ENCODE data around the gene SDF4. TPM values are rescaled to one million over a fixed set of nuclear protein-coding genes. Genes with fewer than 3 reads are reported as not detected.
"Not testable (repeated sequence)": the region's sequence is repeated elsewhere in the genome, so short reads cannot be mapped to it uniquely, and the experiment has no call there.

The SDF4 gene
- total RNA-seq, 4 donors from 2014 or later: 51.0 to 94.2 (median 79.4) TPM

DNA sequence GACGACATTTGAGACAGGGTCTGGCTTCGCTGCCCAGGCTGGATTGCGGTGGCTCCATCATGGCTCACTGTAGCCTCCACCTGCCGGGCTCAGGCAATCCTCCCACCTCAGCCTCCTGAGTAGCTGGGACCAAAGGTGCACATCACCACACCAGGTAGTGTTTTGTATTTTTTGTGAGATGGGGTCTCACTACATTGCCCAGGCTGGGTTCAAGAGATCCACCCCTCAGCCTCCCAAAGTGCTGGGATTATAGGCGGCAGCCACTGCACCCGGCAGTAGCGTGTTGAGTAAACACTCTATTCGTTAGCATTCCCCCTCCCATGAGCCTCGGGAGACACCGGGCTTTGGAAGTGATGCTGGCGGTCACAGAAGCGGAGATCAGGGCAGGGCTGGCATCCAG is 21.5 kb upstream of the SDF4 start:
- in situ Hi-C loops (cut with MboI; ENCODE audit: low sequenced_read_pairs in 4 of 4) (loop anchor here in 2 of 4 donors (25.0 kb wide), 2 partner anchors 116 to 141 kb away; partner anchors contain the start of gene C1orf159 (in 1 of the 2)), intact Hi-C loops (cut with DNase I; ENCODE audit: low total_unique reads) (no loop called here)
- Histone ChIP-seq H3K27me3 (no peaks in the 10 kb centered on the region), H3K4me1 (no peaks in the 10 kb centered on the region), H3K4me3 (no peak overlapping the region), H3K36me3 (peaks cover 0 to 32% of the 10 kb centered on the region in 2 donors), H3K9me3 (no peaks in the 10 kb centered on the region), H3K27ac (no peak overlapping the region)
- TF ChIP-seq, protein P1, sequence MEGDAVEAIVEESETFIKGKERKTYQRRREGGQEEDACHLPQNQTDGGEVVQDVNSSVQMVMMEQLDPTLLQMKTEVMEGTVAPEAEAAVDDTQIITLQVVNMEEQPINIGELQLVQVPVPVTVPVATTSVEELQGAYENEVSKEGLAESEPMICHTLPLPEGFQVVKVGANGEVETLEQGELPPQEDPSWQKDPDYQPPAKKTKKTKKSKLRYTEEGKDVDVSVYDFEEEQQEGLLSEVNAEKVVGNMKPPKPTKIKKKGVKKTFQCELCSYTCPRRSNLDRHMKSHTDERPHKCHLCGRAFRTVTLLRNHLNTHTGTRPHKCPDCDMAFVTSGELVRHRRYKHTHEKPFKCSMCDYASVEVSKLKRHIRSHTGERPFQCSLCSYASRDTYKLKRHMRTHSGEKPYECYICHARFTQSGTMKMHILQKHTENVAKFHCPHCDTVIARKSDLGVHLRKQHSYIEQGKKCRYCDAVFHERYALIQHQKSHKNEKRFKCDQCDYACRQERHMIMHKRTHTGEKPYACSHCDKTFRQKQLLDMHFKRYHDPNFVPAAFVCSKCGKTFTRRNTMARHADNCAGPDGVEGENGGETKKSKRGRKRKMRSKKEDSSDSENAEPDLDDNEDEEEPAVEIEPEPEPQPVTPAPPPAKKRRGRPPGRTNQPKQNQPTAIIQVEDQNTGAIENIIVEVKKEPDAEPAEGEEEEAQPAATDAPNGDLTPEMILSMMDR (IDR thresholded peaks at IDR 0.05 in 4 of 5, conservative IDR thresholded peaks at IDR 0.05 in 1 of 5): no peak
- no peak for TF ChIP-seq POLR2A (IDR thresholded peaks at IDR 0.05)
- ATAC-seq (no peak), DNase-seq (no peak)

- intact Hi-C loops (cut with DNase I; ENCODE audit: low total_unique reads) (no loop called here), in situ Hi-C loops (cut with MboI; ENCODE audit: low sequenced_read_pairs in 4 of 4) (loop anchor here in 2 of 4 donors (25.0 kb wide), 2 partner anchors 114 to 139 kb away; partner anchors contain the start of gene C1orf159 (in 1 of the 2))
- Histone ChIP-seq H3K27ac (no peak overlapping the region), H3K4me1 (no peaks in the 10 kb centered on the region), H3K9me3 (no peaks in the 10 kb centered on the region), H3K36me3 (peaks cover 0 to 20% of the 10 kb centered on the region in 2 donors), H3K27me3 (peaks cover 10 to 17% (median 13%) of the 10 kb centered on the region in 3 donors), H3K4me3 (no peak overlapping the region)
- TF ChIP-seq, protein P1 (IDR thresholded peaks at IDR 0.05 in 4 of 5, conservative IDR thresholded peaks at IDR 0.05 in 1 of 5): no peak
- TF ChIP-seq POLR2A (IDR thresholded peaks at IDR 0.05): no peak
- DNase-seq (no peak), ATAC-seq (no peak)
Measured at GRCh38 chr1:1250786-1251284, 19.0 kb upstream of the SDF4 start.

- DNase-seq; H3K4me1 ChIP-seq; ATAC-seq; H3K27ac ChIP-seq; H3K36me3 ChIP-seq; H3K4me3 ChIP-seq; H3K9me3 ChIP-seq; in situ Hi-C loops (cut with MboI; ENCODE audit: low sequenced_read_pairs in 4 of 4); intact Hi-C loops (cut with DNase I; ENCODE audit: low total_unique reads): not testable (repeated sequence)
- peaks cover 16 to 24% (median 21%) of the 10 kb centered on the region in 3 donors for H3K27me3 ChIP-seq
Measured at GRCh38 chr1:1248009-1248913, 16.5 kb upstream of the SDF4 start.

DNA sequence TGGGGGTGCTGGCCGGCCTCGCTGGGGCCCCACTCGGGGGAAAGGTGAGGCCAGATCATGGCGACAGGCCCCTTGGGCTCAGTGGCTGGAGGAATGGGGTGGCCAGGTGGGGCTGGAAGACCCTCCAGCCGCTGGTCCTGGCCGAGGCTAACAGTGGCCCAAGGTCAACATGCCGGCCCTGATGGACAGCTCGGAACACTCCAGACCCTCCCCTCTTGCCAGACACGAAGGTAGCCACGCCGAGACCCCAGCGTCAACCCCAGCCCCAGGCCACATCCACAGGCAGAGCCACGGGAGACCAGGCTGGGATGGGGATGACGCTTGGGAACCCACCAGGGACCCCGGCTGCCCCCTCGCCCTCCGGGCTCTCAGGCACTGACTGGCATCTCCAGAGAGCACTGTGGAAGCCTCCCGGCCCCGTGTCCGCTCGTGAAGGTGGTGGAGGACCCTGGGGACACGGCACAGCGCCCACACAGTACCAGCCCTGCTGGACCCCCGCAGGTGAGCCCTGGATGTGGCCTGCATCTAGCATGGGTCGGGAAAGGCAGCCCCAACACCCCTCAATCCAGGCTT is 15.6 kb upstream of the SDF4 start:
- in situ Hi-C loops (cut with MboI; ENCODE audit: low sequenced_read_pairs in 4 of 4): no loop called here
- intact Hi-C loops (cut with DNase I; ENCODE audit: low total_unique reads): no loop called here
- H3K9me3 ChIP-seq: no peaks in the 10 kb centered on the region
- ATAC-seq (no peak), DNase-seq (no peak)
- no peak for TF ChIP-seq POLR2A (IDR thresholded peaks at IDR 0.05)
- TF ChIP-seq, protein P1 (IDR thresholded peaks at IDR 0.05 in 4 of 5, conservative IDR thresholded peaks at IDR 0.05 in 1 of 5): no peak
- H3K36me3 ChIP-seq: no peaks in the 10 kb centered on the region
- H3K27me3 ChIP-seq: peaks cover 16 to 24% (median 21%) of the 10 kb centered on the region in 3 donors
- H3K4me3 ChIP-seq: no peak overlapping the region
- no peak overlapping the region for H3K27ac ChIP-seq
- no peaks in the 10 kb centered on the region for H3K4me1 ChIP-seq

All from gastrocnemius medialis (tissue), 4 donors.